ENCODE results near the gene ZNF678. TPM values are rescaled to one million over a fixed set of nuclear protein-coding genes. Genes with fewer than 3 reads are reported as not detected.

ZNF678 gene
- total and polyA plus RNA-seq, 2 of the 8 experiments (the other 6 are each of a cell fraction or from before 2014, with no cell fraction given): 6.9 to 28.3 TPM

DNA sequence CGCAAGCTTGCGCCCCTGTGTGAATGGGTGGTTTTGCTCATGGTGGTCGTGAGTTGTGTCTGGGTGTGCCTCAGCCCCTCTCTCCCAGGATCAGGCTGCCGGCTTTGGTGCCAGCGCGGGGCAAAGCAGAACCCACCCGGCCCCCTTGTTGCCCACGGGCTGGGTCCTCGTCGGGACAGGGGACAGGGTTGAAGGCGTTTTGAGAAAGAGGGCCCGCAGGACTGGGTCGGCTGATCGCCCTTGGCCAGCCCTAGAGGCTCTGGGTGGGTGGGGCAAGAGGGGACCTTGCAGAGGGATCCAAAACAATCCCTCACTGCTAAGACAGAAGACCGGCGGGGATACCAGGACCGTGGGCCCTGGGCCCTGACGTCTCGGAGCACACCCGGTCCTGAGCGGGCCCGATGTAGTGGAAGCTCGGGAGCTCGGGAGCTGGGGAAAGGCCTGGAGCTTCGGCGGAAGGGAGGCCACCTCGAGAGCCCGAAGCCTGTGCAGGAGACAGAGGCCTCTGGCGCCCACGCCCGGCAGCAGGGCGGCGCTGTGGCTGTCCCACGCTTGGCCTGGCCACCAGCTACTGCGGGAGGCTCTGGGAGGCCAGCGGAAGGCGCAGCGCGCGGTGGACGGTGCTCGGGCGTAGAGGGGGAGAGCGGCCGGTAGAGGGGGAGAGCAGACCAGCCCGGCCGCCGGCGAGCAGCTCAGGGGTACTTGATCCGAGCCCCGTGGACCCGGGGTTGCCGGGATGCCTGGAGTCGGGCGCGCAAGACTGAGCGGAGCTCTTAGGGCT lies 2.8 kb upstream of the ZNF678 start:
- Histone ChIP-seq H3K23me2 (ENCODE audit: low read depth, low read length) (no peaks in the 10 kb centered on the region), H3K9ac (replicated peaks in 1 of 4; ENCODE audit: extremely low read depth in 1 of 4, low read depth in 3 of 4, low read length in 3 of 4) (no peak overlapping the region), H3K4me3 (ENCODE audit: extremely low read depth in 1 of 4, insufficient read depth in 2 of 4, low read depth in 3 of 4, low read length in 4 of 4) (no peak overlapping the region), H2AK5ac (ENCODE audit: low read depth, low read length) (no peak overlapping the region), H4K20me1 (replicated peaks in 1 of 2; ENCODE audit: control insufficient read depth in 1 of 2, insufficient read depth in 2 of 2, low read length in 2 of 2) (no peaks in the 10 kb centered on the region), H3K79me1 (ENCODE audit: low read depth, low read length) (no peaks in the 10 kb centered on the region), H3K4me2 (ENCODE audit: insufficient read depth in 1 of 2, low read depth in 2 of 2, low read length in 2 of 2) (no peak overlapping the region), H2BK20ac (ENCODE audit: low read length) (no peak overlapping the region), H3K36me3 (ENCODE audit: control insufficient read depth in 2 of 4, insufficient read depth in 4 of 4, low read length in 3 of 4) (no peaks in the 10 kb centered on the region), H4K91ac (replicated peaks; ENCODE audit: insufficient read length, low read length) (no peak overlapping the region), H2BK15ac (ENCODE audit: low read length) (no peak overlapping the region), H4K8ac (ENCODE audit: extremely low read depth, insufficient read depth, low read length) (no peak overlapping the region), H2BK5ac (ENCODE audit: low read depth, low read length) (no peak overlapping the region), H3K18ac (ENCODE audit: extremely low read depth, low read length) (no peak overlapping the region), H3K4me1 (replicated peaks in 1 of 4; ENCODE audit: control insufficient read depth in 3 of 4, insufficient read depth in 4 of 4, low read length in 3 of 4) (peaks cover 0 to 2% (median 0%) of the 10 kb centered on the region in 4 experiments; a peak in 1 of 7 replicates), H3K56ac (replicated peaks; ENCODE audit: insufficient read length, low read depth, low read length) (no peak overlapping the region), H3K23ac (ENCODE audit: insufficient read length) (no peak overlapping the region), H4K5ac (ENCODE audit: insufficient read length, low read depth, low read length) (no peak overlapping the region), H2BK120ac (replicated peaks; ENCODE audit: low read depth, low read length) (no peak overlapping the region), H3K27me3 (replicated peaks in 1 of 4; ENCODE audit: control insufficient read depth in 3 of 4, extremely low read depth in 1 of 4, insufficient read depth in 3 of 4, low read length in 3 of 4) (no peaks in the 10 kb centered on the region), H3K9me3 (ENCODE audit: insufficient read depth in 2 of 2, low read depth in 1 of 2, low read length in 1 of 2) (peaks cover 0 to 21% of the 10 kb centered on the region in 2 experiments; a peak in 1 of 4 replicates), H2BK12ac (ENCODE audit: low read depth, low read length) (no peak overlapping the region), H3K14ac (ENCODE audit: insufficient read length) (no peak overlapping the region), H3K4ac (replicated peaks; ENCODE audit: insufficient read length, low read depth, low read length) (peak overlapping the region; percentile 7), H3K79me2 (ENCODE audit: control insufficient read depth in 1 of 2, insufficient read depth in 2 of 2, low read length in 2 of 2) (peaks cover 0 to 12% of the 10 kb centered on the region in 2 experiments; a peak in 2 of 4 replicates), H2AFZ (ENCODE audit: low read length) (no peak overlapping the region), H3K27ac (ENCODE audit: low read depth, low read length) (no peak overlapping the region)
- FAIRE-seq: no peak
- CTCF ChIA-PET (ENCODE audit: partially characterized antibody): interaction anchor here (0.8 kb wide), 1 partner anchor 18 kb away, joined by 3 read pairs; no protein-coding TSS in a partner anchor
- POLR2A ChIA-PET (ENCODE audit: partially characterized antibody): interaction anchor here (0.9 kb wide), 1 partner anchor 10 kb away, joined by 3 read pairs; no protein-coding TSS in a partner anchor
- WGBS, 2 experiments (ENCODE audit: extremely low coverage in 1 of 2, insufficient coverage in 1 of 2, insufficient read length in 1 of 2, insufficient replicate concordance in 2 of 2, low coverage in 1 of 2, low lambda C conversion rate in 2 of 2, missing lambda C conversion rate in 1 of 2): 96% methylated on average over 35 of the region's 57 CpGs; no CpG with 5 or more reads in 1 of the 2 experiments
- no peak for DNase-seq (ENCODE audit: low read depth in 1 of 2, low spot score in 2 of 2)
- TF ChIP-seq RXRA (IDR thresholded peaks at IDR 0.05; ENCODE audit: insufficient read depth, low read depth, low read length): no peak
- no peak for TF ChIP-seq MAFK (IDR thresholded peaks at IDR 0.05; ENCODE audit: low read depth, low read length)
- no peak for TF ChIP-seq EP300 (IDR thresholded peaks at IDR 0.05; ENCODE audit: borderline replicate concordance in 1 of 2, low read depth in 2 of 2, low read length in 2 of 2)
- TF ChIP-seq BACH1 (IDR thresholded peaks at IDR 0.05; ENCODE audit: low read length): no peak
- TF ChIP-seq, protein P1, sequence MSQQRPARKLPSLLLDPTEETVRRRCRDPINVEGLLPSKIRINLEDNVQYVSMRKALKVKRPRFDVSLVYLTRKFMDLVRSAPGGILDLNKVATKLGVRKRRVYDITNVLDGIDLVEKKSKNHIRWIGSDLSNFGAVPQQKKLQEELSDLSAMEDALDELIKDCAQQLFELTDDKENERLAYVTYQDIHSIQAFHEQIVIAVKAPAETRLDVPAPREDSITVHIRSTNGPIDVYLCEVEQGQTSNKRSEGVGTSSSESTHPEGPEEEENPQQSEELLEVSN (IDR thresholded peaks at IDR 0.05): no peak
- TF ChIP-seq CTBP2 (IDR thresholded peaks at IDR 0.05; ENCODE audit: borderline replicate concordance, insufficient read depth, insufficient read length, low read length): no peak
- TF ChIP-seq HDAC6 (IDR thresholded peaks at IDR 0.05; ENCODE audit: low read depth, low read length): no peak
- TF ChIP-seq, protein P2, sequence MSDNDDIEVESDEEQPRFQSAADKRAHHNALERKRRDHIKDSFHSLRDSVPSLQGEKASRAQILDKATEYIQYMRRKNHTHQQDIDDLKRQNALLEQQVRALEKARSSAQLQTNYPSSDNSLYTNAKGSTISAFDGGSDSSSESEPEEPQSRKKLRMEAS (IDR thresholded peaks at IDR 0.05): no peak
- no peak for TF ChIP-seq ZNF274 (IDR thresholded peaks at IDR 0.05; ENCODE audit: borderline replicate concordance, extremely low read depth, low read length)
- no peak for TF ChIP-seq BRCA1 (IDR thresholded peaks at IDR 0.05; ENCODE audit: low read depth, low read length)
- TF ChIP-seq JUND (IDR thresholded peaks at IDR 0.05; ENCODE audit: low read length): no peak

Measured in H1 (cell line).